Progenitor cell of endocrine pancreas (in vitro differentiated cells): ENCODE data around the gene KCNIP4. TPM values are rescaled to one million over a fixed set of nuclear protein-coding genes. Genes with fewer than 3 reads are reported as not detected.

ENCODE experiments used
- DNase-seq: peaks from one replicate; pipeline ENCODE4 v3.0.0; 2021; ENCODE audit warnings: low spot score; ENCODE audit not compliant: unreplicated experiment
- H3K27ac Mint-ChIP-seq: 2 replicates; pipeline ENCODE4 v1.8.0; 2021; ENCODE audit warnings: mild to moderate bottlenecking, moderate library complexity, mixed read lengths
- H3K27me3 Mint-ChIP-seq: 2 replicates; pipeline ENCODE4 v1.8.0; 2021; ENCODE audit warnings: mixed read lengths
- H3K36me3 Mint-ChIP-seq: 2 replicates; pipeline ENCODE4 v1.8.0; 2022; ENCODE audit warnings: mixed read lengths; ENCODE audit not compliant: insufficient read depth
- H3K4me1 Mint-ChIP-seq: 2 replicates; pipeline ENCODE4 v1.8.0; 2021; ENCODE audit warnings: low read depth, mixed read lengths
- H3K4me3 Mint-ChIP-seq: 2 replicates; pipeline ENCODE4 v1.8.0; 2021; ENCODE audit warnings: low read depth, mild to moderate bottlenecking, moderate library complexity, mixed read lengths
- H3K9me3 Mint-ChIP-seq: 2 replicates; pipeline ENCODE4 v1.8.0; 2021; ENCODE audit warnings: low read depth, mixed read lengths
- CTCF ChIP-seq: fragments of 200-600 bp; sonication (generic); IDR thresholded peaks from one replicate; pipeline ENCODE4 v1.5.0; 2021; ENCODE audit warnings: antibody characterized with exemption, mild to moderate bottlenecking; ENCODE audit not compliant: unreplicated experiment
- total RNA-seq: library from RNA; stranded (reverse); gene quantifications from 2 replicates; pipeline ENCODE4 v1.2.1, GENCODE V29; 2021

The KCNIP4 gene
- total RNA-seq, 1 donor from 2014 or later, result 0.43 TPM

- peaks cover 8% of the 10 kb centered on the region for H3K4me1 Mint-ChIP-seq
- no peaks in the 10 kb centered on the region for H3K36me3 Mint-ChIP-seq
- no peak for TF ChIP-seq CTCF
- no peak for DNase-seq
- no peak overlapping the region for H3K27ac Mint-ChIP-seq
- peaks cover 5% of the 10 kb centered on the region for H3K9me3 Mint-ChIP-seq
- H3K4me3 Mint-ChIP-seq, result no peak overlapping the region
- no peaks in the 10 kb centered on the region for H3K27me3 Mint-ChIP-seq
Measured at GRCh38 chr4:21593671-21594001, 354.9 kb downstream of the KCNIP4 start.

GRCh38 chr4:21592970-21593670, 355.5 kb downstream of the KCNIP4 start:
- peaks cover 5% of the 10 kb centered on the region for H3K9me3 Mint-ChIP-seq
- no peak for TF ChIP-seq CTCF
- no peak for DNase-seq
- H3K4me1 Mint-ChIP-seq, result peaks cover 6% of the 10 kb centered on the region
- no peaks in the 10 kb centered on the region for H3K27me3 Mint-ChIP-seq
- H3K36me3 Mint-ChIP-seq, result no peaks in the 10 kb centered on the region
- H3K4me3 Mint-ChIP-seq, result no peak overlapping the region
- peak overlapping the region; percentile 3 for H3K27ac Mint-ChIP-seq

GRCh38 chr4:21577056-21577455, 371.5 kb downstream of the KCNIP4 start:
- Mint-ChIP-seq H3K36me3 (no peaks in the 10 kb centered on the region), H3K27ac (no peak overlapping the region), H3K4me1 (peaks cover 12% of the 10 kb centered on the region), H3K4me3 (no peak overlapping the region), H3K27me3 (no peaks in the 10 kb centered on the region), H3K9me3 (no peaks in the 10 kb centered on the region)
- DNase-seq, result no peak
- TF ChIP-seq CTCF, result no peak

- no peak for TF ChIP-seq CTCF
- DNase-seq, result no peak
- no peak overlapping the region for H3K4me3 Mint-ChIP-seq
- no peaks in the 10 kb centered on the region for H3K27me3 Mint-ChIP-seq
- H3K9me3 Mint-ChIP-seq, result no peaks in the 10 kb centered on the region
- H3K36me3 Mint-ChIP-seq, result no peaks in the 10 kb centered on the region
- no peaks in the 10 kb centered on the region for H3K4me1 Mint-ChIP-seq
- no peak overlapping the region for H3K27ac Mint-ChIP-seq
Measured at GRCh38 chr4:21571100-21571499, 377.5 kb downstream of the KCNIP4 start.

- Mint-ChIP-seq H3K36me3 (no peaks in the 10 kb centered on the region), H3K9me3 (peaks cover under 1% of the 10 kb centered on the region), H3K27me3 (no peaks in the 10 kb centered on the region), H3K4me1 (no peaks in the 10 kb centered on the region), H3K27ac (no peak overlapping the region), H3K4me3 (no peak overlapping the region)
- TF ChIP-seq CTCF, result no peak
- DNase-seq, result no peak
Measured at GRCh38 chr4:21569638-21570037, 378.9 kb downstream of the KCNIP4 start.
